Chondrocyte (in vitro differentiated cells): ENCODE results near the gene SLC10A7. TPM values are rescaled to one million over a fixed set of nuclear protein-coding genes. Genes with fewer than 3 reads are reported as not detected.

Experiments
- DNase-seq: peaks from one replicate; pipeline ENCODE4 v3.0.0; 2021; ENCODE audit warnings: mixed read lengths, low spot score
- H3K27ac Mint-ChIP-seq: one replicate; pipeline ENCODE4 v1.8.0; 2021; ENCODE audit warnings: mild to moderate bottlenecking, moderate library complexity, mixed read lengths; ENCODE audit not compliant: unreplicated experiment
- H3K27me3 Mint-ChIP-seq: 2 replicates; pipeline ENCODE4 v1.8.0; 2021; ENCODE audit warnings: low read depth, mixed read lengths
- H3K36me3 Mint-ChIP-seq: 2 replicates; pipeline ENCODE4 v1.8.0; 2021; ENCODE audit warnings: low read depth, mixed read lengths
- H3K4me1 Mint-ChIP-seq: 2 replicates; pipeline ENCODE4 v1.8.0; 2021; ENCODE audit warnings: low read depth, mild to moderate bottlenecking, mixed read lengths
- H3K4me3 Mint-ChIP-seq: one replicate; pipeline ENCODE4 v1.8.0; 2021; ENCODE audit warnings: mild to moderate bottlenecking, moderate library complexity, mixed read lengths; ENCODE audit not compliant: unreplicated experiment
- H3K9me3 Mint-ChIP-seq: 2 replicates; pipeline ENCODE4 v1.8.0; 2021; ENCODE audit warnings: low read depth, mixed read lengths
- total RNA-seq: library from RNA; stranded (reverse); gene quantifications from 3 replicates; pipeline ENCODE4 v1.2.1, GENCODE V29; 2021
- TF ChIP-seq, protein P1 (sequence below): fragments of 200-600 bp; sonication (generic); IDR thresholded peaks from 2 replicates; pipeline ENCODE4 v1.5.0; 2021; ENCODE audit warnings: antibody characterized with exemption, mild to moderate bottlenecking, moderate library complexity

SLC10A7 gene
- total RNA-seq, 1 donor from 2014 or later = 7.6 TPM

DNA sequence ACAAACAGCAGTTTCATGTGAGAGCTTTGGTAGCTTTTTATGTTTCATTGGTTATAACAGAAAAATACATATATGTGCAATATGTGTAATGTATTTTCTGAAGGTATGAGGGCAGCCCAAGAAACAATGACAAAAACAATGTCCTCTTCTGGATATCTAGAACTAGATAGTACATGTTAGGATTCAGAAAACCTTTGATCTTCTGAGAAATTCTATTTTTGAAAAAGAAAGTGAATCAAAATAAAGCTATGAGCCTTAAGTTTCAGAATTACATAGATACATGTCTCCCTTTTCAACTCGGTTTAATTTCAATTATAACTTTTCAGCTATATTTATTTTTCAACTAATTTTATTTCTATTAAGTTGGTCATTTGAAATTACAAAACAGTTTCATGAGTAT is 175.5 kb downstream of the SLC10A7 start:
- H3K36me3 Mint-ChIP-seq = no peaks in the 10 kb centered on the region
- peaks cover 3% of the 10 kb centered on the region for H3K9me3 Mint-ChIP-seq
- TF ChIP-seq, protein P1, sequence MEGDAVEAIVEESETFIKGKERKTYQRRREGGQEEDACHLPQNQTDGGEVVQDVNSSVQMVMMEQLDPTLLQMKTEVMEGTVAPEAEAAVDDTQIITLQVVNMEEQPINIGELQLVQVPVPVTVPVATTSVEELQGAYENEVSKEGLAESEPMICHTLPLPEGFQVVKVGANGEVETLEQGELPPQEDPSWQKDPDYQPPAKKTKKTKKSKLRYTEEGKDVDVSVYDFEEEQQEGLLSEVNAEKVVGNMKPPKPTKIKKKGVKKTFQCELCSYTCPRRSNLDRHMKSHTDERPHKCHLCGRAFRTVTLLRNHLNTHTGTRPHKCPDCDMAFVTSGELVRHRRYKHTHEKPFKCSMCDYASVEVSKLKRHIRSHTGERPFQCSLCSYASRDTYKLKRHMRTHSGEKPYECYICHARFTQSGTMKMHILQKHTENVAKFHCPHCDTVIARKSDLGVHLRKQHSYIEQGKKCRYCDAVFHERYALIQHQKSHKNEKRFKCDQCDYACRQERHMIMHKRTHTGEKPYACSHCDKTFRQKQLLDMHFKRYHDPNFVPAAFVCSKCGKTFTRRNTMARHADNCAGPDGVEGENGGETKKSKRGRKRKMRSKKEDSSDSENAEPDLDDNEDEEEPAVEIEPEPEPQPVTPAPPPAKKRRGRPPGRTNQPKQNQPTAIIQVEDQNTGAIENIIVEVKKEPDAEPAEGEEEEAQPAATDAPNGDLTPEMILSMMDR = no peak
- no peaks in the 10 kb centered on the region for H3K27me3 Mint-ChIP-seq
- H3K4me1 Mint-ChIP-seq = peaks cover 17% of the 10 kb centered on the region
- DNase-seq = no peak
- no peak overlapping the region for H3K4me3 Mint-ChIP-seq
- no peak overlapping the region for H3K27ac Mint-ChIP-seq

GRCh38 chr4:146343776-146344175 is 178.0 kb downstream of the SLC10A7 start:
- Mint-ChIP-seq H3K27me3 (no peaks in the 10 kb centered on the region), H3K4me3 (no peak overlapping the region), H3K36me3 (no peaks in the 10 kb centered on the region), H3K9me3 (no peaks in the 10 kb centered on the region), H3K27ac (no peak overlapping the region), H3K4me1 (peaks cover 9% of the 10 kb centered on the region)
- no peak for DNase-seq
- TF ChIP-seq, protein P1 = no peak

DNA sequence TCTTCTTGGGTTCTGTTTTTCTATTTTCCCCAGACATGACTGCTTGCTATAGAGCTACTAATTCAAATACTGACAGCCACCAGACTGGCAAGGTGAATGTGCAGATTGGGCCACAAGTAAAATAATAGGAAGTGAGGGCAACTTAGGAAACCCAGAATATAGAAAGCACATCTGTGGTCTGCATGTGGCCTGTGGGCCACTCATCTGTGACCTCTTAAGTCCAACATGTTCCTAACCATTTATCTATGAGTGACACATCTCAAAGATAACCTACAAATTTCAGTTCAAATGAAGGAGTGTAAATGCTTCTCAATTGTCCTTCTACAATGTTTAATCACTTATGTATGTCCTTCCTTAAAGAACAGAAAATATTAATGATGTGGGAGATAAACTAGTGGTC is 178.5 kb downstream of the SLC10A7 start:
- Mint-ChIP-seq H3K9me3 (no peaks in the 10 kb centered on the region), H3K27me3 (no peaks in the 10 kb centered on the region)

GRCh38 chr4:146342600-146343192 is 179.0 kb downstream of the SLC10A7 start:
- Mint-ChIP-seq H3K27ac (no peak overlapping the region), H3K36me3 (no peaks in the 10 kb centered on the region), H3K27me3 (no peaks in the 10 kb centered on the region), H3K9me3 (no peaks in the 10 kb centered on the region), H3K4me1 (peaks cover 9% of the 10 kb centered on the region), H3K4me3 (no peak overlapping the region)
- TF ChIP-seq, protein P1 = peak; percentile 95
- DNase-seq = no peak

More for the DNA sequence above, 178.5 kb downstream of the SLC10A7 start:
- Mint-ChIP-seq H3K27ac (no peak overlapping the region), H3K4me1 (peaks cover 9% of the 10 kb centered on the region), H3K4me3 (no peak overlapping the region), H3K36me3 (no peaks in the 10 kb centered on the region)
- TF ChIP-seq, protein P1 = no peak
- DNase-seq = no peak

GRCh38 chr4:146340798-146341197 is 180.9 kb downstream of the SLC10A7 start:
- DNase-seq = no peak
- Mint-ChIP-seq H3K36me3 (no peaks in the 10 kb centered on the region), H3K27me3 (no peaks in the 10 kb centered on the region), H3K27ac (no peak overlapping the region), H3K4me1 (peaks cover 20% of the 10 kb centered on the region), H3K9me3 (no peaks in the 10 kb centered on the region), H3K4me3 (no peak overlapping the region)
- TF ChIP-seq, protein P1 = peak; percentile 85
